Naive thymus-derived CD4-positive, alpha-beta T cell (primary cell): ENCODE data around the gene TIMM22. TPM values are rescaled to one million over a fixed set of nuclear protein-coding genes. Genes with fewer than 3 reads are reported as not detected.

Experiments used
- ATAC-seq: fragments of 150-1000 bp; cut with Tn5 transposase; 2 replicates; pipeline ENCODE4 v1.10.0; 2021; ENCODE audit warnings: mild to moderate bottlenecking, moderate library complexity
- CTCF ChIA-PET: fragments of 350-600 bp; sonication (Branson Sonifier 250); formaldehyde crosslinking; loops from one replicate; lab custom pipeline; 2021; ENCODE audit warnings: antibody characterized with exemption; lab: Charles Lee
- POLR2A ChIA-PET: fragments of 350-600 bp; sonication (Branson Sonifier 250); formaldehyde crosslinking; loops from one replicate; lab custom pipeline; 2021; ENCODE audit warnings: antibody characterized with exemption, inconsistent platforms; lab: Charles Lee
- DNase-seq, 9 donors: peaks; one replicate each; pipeline versions ENCODE4 v3.0.0 to v3.0.0-alpha.2; 2020 to 2022; ENCODE audit warnings: mixed read lengths in 1 of 9
- H3K27ac ChIP-seq: one replicate; pipeline ENCODE4 v1.7.0; 2013; ENCODE audit warnings: mild to moderate bottlenecking, low read depth, low read length, moderate library complexity
- H3K27me3 ChIP-seq, 2 donors: one replicate each; pipeline ENCODE4 v1.7.0; 2013; ENCODE audit warnings: low read length in 2 of 2, mild to moderate bottlenecking in 2 of 2, moderate library complexity in 2 of 2; ENCODE audit not compliant: control insufficient read depth in 2 of 2, insufficient read depth in 2 of 2
- H3K36me3 ChIP-seq, 3 experiments: 1 replicate in 2 of 3; 2 replicates in 1 of 3; pipeline ENCODE4 v1.7.0; 2013; ENCODE audit warnings: low read length in 3 of 3, mild to moderate bottlenecking in 3 of 3, moderate library complexity in 1 of 3; ENCODE audit not compliant: insufficient read depth in 3 of 3, control insufficient read depth in 2 of 3
- H3K4me1 ChIP-seq, 2 donors: one replicate each; pipeline ENCODE4 v1.7.0; 2013; ENCODE audit warnings: low read length in 2 of 2, mild to moderate bottlenecking in 2 of 2, moderate library complexity in 1 of 2; ENCODE audit not compliant: control insufficient read depth in 2 of 2, insufficient read depth in 2 of 2
- H3K4me3 ChIP-seq: 2 replicates; pipeline ENCODE4 v1.7.0; 2013; ENCODE audit warnings: mild to moderate bottlenecking, low read length
- H3K9me3 ChIP-seq, 3 experiments: 1 replicate in 2 of 3; 2 replicates in 1 of 3; pipeline ENCODE4 v1.7.0; 2013; ENCODE audit warnings: low read length in 3 of 3; ENCODE audit not compliant: control insufficient read depth in 2 of 3
- H3K27ac Mint-ChIP-seq, 9 donors: one replicate each; pipeline ENCODE4 v1.8.0; 2020 to 2022; ENCODE audit warnings: mixed read lengths in 9 of 9, mild to moderate bottlenecking in 8 of 9, moderate library complexity in 5 of 9, inconsistent platforms in 2 of 9
- H3K27me3 Mint-ChIP-seq, 5 donors: one replicate each; pipeline ENCODE4 v1.8.0; 2021 to 2022; ENCODE audit warnings: mixed read lengths in 5 of 5, mild to moderate bottlenecking in 1 of 5
- H3K36me3 Mint-ChIP-seq, 5 donors: one replicate each; pipeline ENCODE4 v1.8.0; 2020 to 2022; ENCODE audit warnings: mixed read lengths in 5 of 5, mild to moderate bottlenecking in 3 of 5, inconsistent platforms in 1 of 5
- H3K4me1 Mint-ChIP-seq, 7 donors: one replicate each; pipeline ENCODE4 v1.8.0; 2020 to 2022; ENCODE audit warnings: mixed read lengths in 7 of 7, mild to moderate bottlenecking in 3 of 7, inconsistent platforms in 1 of 7
- H3K4me3 Mint-ChIP-seq, 10 donors: one replicate each; pipeline ENCODE4 v1.8.0; 2020 to 2022; ENCODE audit warnings: mild to moderate bottlenecking in 10 of 10, mixed read lengths in 10 of 10, moderate library complexity in 6 of 10, inconsistent platforms in 2 of 10
- H3K9me3 Mint-ChIP-seq, 11 donors: one replicate each; pipeline ENCODE4 v1.8.0; 2020 to 2022; ENCODE audit warnings: mixed read lengths in 11 of 11, mild to moderate bottlenecking in 4 of 11, inconsistent platforms in 1 of 11, moderate library complexity in 1 of 11
- intact Hi-C, 2 donors: fragments of 100-400 bp; cut with micrococcal nuclease; formaldehyde crosslinking; loops; one replicate each; pipeline ENCODE4 v1.15.1; 2023
- polyA plus RNA-seq, 2 donors: library from polyadenylated mRNA; unstranded; fragments of 300-500 nt; fragmentation: Illumina TruSeq; gene quantifications; one replicate each; pipeline ENCODE4 v1.2.3, GENCODE V29; 2021
- total RNA-seq, 6 experiments: library from RNA in 5 of 6; stranded (reverse) in 5 of 6; gene quantifications; 1 replicate in 5 of 6; 2 replicates in 1 of 6; pipeline ENCODE4 v1.2.3 and lab custom pipeline; 2021 to 2026

The TIMM22 gene
- total and polyA plus RNA-seq, 7 experiments from 2014 or later, result 8.3 to 27.9 (median 13.0) TPM

DNA sequence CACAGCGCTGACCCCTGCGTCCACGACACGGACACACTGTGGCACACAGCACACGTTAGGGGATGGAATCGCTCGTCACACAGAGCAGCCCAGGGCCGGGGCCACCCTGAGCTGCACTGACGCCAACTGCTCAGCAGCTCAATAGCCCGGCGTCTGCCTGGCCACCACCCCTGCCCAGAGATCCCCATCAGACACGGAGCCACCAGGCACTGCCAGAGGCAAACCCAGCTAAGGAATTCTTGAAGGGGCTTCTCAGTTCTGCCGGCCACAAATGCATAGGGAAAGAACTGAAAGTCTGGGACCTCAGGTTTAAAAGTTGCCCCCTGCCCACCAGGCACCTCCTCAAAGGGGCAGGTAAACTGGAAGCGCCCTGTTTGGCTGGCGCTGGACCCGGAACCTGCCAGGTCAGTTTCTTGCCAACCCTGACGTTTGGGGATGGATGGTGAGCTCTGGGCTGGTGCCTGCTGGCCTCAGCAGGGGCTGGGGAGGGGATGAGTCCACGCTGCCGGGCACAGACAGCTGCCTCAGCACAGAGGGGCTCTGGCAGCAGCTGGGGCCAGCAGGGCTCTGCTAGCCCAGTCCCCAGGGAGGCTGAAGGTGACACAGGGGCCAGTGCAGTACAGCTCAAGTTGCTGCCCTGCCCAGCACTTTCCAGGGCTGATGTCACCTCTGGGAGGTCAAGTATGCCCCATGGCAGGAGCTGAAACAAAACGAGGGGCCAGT lies 33.2 kb downstream of the TIMM22 start:
- H3K36me3 Mint-ChIP-seq, result peaks cover 0 to 19% (median 0%) of the 10 kb centered on the region in 5 donors
- ChIA-PET CTCF (no interaction called here), POLR2A (no interaction called here)
- Histone ChIP-seq H3K4me1 (no peaks in the 10 kb centered on the region), H3K9me3 (no peaks in the 10 kb centered on the region), H3K27ac (no peak overlapping the region), H3K36me3 (peaks cover 0 to 48% (median 0%) of the 10 kb centered on the region in 3 experiments), H3K4me3 (no peak overlapping the region), H3K27me3 (no peaks in the 10 kb centered on the region)
- intact Hi-C loops, result no loop called here
- ATAC-seq (no peak), DNase-seq (no peak)
- peaks cover 0 to 8% (median 0%) of the 10 kb centered on the region in 7 donors for H3K4me1 Mint-ChIP-seq
- H3K27me3 Mint-ChIP-seq, result no peaks in the 10 kb centered on the region
- H3K4me3 Mint-ChIP-seq, result no peak overlapping the region
- no peaks in the 10 kb centered on the region for H3K9me3 Mint-ChIP-seq
- peak overlapping the region in 1 of 9 donors; percentile 22 for H3K27ac Mint-ChIP-seq

DNA sequence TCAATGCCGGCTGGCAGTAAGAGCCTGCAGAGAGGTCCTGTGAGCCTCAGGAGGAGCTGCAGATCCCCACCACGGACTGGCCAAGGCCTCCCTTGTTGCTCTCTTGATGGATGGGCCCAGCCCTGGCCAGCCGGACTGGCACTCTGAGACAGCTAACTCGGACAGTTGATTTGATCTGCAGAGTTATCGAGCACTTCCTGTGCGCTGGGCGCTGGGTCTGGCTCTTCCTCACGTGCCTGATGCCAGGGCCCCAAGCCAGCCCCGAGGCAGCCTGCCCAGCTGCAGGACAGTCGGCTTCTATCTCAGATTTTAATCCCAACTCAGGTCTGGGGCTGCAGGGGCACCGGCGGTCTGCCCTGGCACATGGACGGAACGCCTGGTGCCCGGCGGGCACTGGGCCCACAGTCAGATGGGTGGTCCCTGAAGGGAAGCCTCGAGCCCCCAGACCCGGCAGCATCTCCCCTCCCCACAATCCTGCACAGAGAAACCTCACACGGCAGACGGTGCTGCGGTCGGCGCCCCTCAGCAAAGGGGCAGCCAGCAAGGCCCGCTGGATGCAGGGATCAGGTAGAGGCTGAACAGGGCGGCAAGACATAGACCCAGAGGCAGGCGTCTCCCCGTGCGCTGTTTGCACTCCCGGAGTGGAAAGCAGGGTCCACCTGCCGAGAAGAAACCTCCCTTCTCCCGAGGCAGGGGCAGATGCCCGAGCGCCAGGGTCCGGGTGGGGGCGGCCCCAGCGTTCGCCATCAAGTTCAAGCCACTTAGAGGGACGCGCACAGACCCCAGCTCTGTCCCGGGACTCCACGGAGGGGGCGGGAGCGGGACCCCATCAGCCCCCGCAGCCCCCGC lies 34.0 kb downstream of the TIMM22 start:
- CTCF ChIA-PET, result no interaction called here
- Histone ChIP-seq H3K27ac (no peak overlapping the region), H3K36me3 (peaks cover 0 to 48% (median 0%) of the 10 kb centered on the region in 3 experiments), H3K4me1 (no peaks in the 10 kb centered on the region), H3K27me3 (no peaks in the 10 kb centered on the region), H3K4me3 (no peak overlapping the region), H3K9me3 (no peaks in the 10 kb centered on the region)
- intact Hi-C loops, result no loop called here
- POLR2A ChIA-PET, result no interaction called here
- Mint-ChIP-seq H3K27ac (no peak overlapping the region), H3K27me3 (no peaks in the 10 kb centered on the region), H3K4me3 (no peak overlapping the region), H3K36me3 (peaks cover 0 to 12% (median 0%) of the 10 kb centered on the region in 5 donors), H3K9me3 (no peaks in the 10 kb centered on the region), H3K4me1 (peaks cover 0 to 3% (median 0%) of the 10 kb centered on the region in 7 donors)
- no peak for ATAC-seq
- no peak for DNase-seq

DNA sequence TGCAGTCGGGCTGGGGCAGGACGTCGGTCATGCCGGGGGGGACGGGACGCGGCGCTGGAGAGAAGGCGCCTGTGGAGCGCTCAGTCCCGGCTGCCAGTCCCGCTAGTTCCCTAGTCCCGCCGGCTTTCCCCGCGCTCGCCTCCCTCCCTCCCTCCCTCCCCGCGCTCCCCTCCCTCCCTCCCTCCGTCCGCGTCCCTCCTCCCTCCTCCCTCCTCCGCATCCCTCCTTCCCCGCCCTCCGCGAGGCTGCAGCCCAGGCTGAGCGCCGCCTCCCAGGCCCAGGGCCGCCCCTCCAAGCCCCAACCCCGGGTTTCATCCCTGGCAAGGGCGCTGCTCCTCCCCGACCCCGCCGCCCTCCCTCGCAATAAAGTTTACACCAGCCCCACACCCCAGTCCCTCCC lies 34.8 kb downstream of the TIMM22 start:
- Histone ChIP-seq H3K27ac (no peak overlapping the region), H3K4me3 (no peak overlapping the region), H3K36me3 (peaks cover 0 to 42% (median 0%) of the 10 kb centered on the region in 3 experiments), H3K9me3 (no peaks in the 10 kb centered on the region), H3K4me1 (no peaks in the 10 kb centered on the region), H3K27me3 (no peaks in the 10 kb centered on the region)
- intact Hi-C loops, result no loop called here
- no peaks in the 10 kb centered on the region for H3K27me3 Mint-ChIP-seq
- no peaks in the 10 kb centered on the region for H3K9me3 Mint-ChIP-seq
- no peak overlapping the region for H3K4me3 Mint-ChIP-seq
- DNase-seq (no peak), ATAC-seq (no peak)
- H3K4me1 Mint-ChIP-seq, result peaks cover 0 to 7% (median 0%) of the 10 kb centered on the region in 7 donors
- CTCF ChIA-PET, result no interaction called here
- H3K36me3 Mint-ChIP-seq, result peaks cover 0 to 10% (median 0%) of the 10 kb centered on the region in 5 donors
- no peak overlapping the region for H3K27ac Mint-ChIP-seq
- POLR2A ChIA-PET, result no interaction called here

DNA sequence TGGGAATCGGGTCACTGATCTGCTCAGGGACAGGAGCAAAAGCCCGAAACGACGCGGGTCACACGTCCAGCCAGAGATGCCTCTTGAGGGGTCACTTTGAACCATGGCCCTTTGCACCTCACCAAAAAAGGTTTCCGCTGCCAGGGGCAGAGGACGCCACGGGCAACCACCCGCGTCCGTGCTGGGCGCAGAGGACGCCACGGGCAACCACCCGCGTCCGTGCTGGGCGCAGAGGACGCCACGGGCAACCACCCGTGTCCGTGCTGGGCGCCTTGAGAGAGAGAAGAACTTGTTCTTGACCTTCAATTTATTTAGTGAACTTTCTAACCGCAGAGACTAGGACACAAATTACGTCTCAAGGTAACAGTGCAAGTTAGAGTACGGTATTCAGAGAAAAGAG lies 35.5 kb downstream of the TIMM22 start:
- H3K27me3 ChIP-seq, result no peaks in the 10 kb centered on the region
- CTCF ChIA-PET, result no interaction called here
- DNase-seq, result no peak
- Mint-ChIP-seq H3K4me3 (no peak overlapping the region), H3K36me3 (peaks cover 0 to 10% (median 0%) of the 10 kb centered on the region in 5 donors), H3K4me1 (peaks cover 0 to 7% (median 0%) of the 10 kb centered on the region in 7 donors), H3K27ac (no peak overlapping the region), H3K27me3 (no peaks in the 10 kb centered on the region), H3K9me3 (no peaks in the 10 kb centered on the region)
- intact Hi-C loops, result no loop called here
- POLR2A ChIA-PET, result no interaction called here
- H3K27ac ChIP-seq, result no peak overlapping the region
- H3K4me1 ChIP-seq, result no peaks in the 10 kb centered on the region
- H3K4me3 ChIP-seq, result no peak overlapping the region
- no peak for ATAC-seq
- H3K9me3 ChIP-seq, result no peaks in the 10 kb centered on the region
- H3K36me3 ChIP-seq, result peaks cover 0 to 41% (median 0%) of the 10 kb centered on the region in 3 experiments

DNA sequence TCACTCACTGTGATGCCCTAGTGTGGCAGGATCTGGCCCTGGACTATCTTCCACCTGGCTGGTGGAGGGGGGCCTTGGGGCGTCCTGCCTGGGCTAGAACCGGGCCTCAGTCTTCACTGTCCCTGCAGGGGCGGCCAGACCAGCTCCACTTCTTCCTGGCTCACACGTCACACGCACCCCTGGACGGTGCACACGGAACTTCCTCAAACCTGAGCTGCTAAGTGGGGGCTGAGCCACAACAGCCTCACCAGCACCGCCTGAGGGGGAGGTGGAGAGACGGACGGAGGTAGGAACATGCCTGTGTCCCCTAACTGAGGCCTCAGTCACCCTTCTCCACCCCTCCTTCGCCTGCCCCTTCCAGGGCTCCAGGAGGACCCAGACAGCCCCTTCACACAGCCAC lies 36.6 kb downstream of the TIMM22 start:
- Mint-ChIP-seq H3K9me3 (no peaks in the 10 kb centered on the region), H3K36me3 (peaks cover 0 to 10% (median 0%) of the 10 kb centered on the region in 5 donors), H3K27ac (no peak overlapping the region), H3K27me3 (no peaks in the 10 kb centered on the region), H3K4me1 (peaks cover 0 to 7% (median 0%) of the 10 kb centered on the region in 7 donors), H3K4me3 (no peak overlapping the region)
- Histone ChIP-seq H3K36me3 (peaks cover 0 to 47% (median 0%) of the 10 kb centered on the region in 3 experiments), H3K27me3 (no peaks in the 10 kb centered on the region), H3K27ac (no peak overlapping the region), H3K4me3 (no peak overlapping the region), H3K4me1 (no peaks in the 10 kb centered on the region), H3K9me3 (no peaks in the 10 kb centered on the region)
- intact Hi-C loops, result no loop called here
- ChIA-PET CTCF (no interaction called here), POLR2A (interaction anchor here (0.7 kb wide), 1 partner anchor 828 kb away, joined by 4 read pairs; no protein-coding TSS in a partner anchor)
- DNase-seq (no peak), ATAC-seq (no peak)

DNA sequence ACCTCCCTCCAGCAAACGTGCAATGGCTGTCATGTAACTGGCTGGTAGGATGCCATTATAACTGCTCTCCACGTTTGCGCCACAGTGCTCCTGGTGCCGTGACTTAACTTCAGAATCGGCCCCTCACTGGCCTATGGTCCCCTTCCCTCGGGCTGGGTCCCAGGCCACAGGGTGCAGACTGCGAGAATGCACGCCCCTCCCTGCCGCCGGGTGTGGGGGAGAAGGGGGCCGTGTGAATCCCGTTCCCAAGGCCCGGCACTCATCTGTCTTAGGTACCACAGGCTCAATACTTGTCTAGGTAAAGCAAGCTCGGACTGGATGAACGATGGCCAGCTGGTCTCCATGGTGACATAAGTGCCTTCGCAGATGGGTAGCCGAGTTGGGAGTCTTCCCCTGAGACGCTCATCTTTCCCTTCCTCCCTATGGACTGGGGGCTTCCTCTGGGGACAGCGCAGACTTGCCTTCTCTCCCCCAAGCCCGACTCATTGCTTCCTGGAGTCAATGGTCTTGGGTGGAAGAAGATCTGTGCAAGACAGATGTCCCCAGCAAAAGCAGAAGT lies 37.8 kb downstream of the TIMM22 start:
- H3K4me1 Mint-ChIP-seq, result peaks cover 0 to 11% (median 0%) of the 10 kb centered on the region in 7 donors

More for the DNA sequence above, 37.8 kb downstream of the TIMM22 start:
- no peaks in the 10 kb centered on the region for H3K4me1 ChIP-seq
- peaks cover 0 to 10% (median 0%) of the 10 kb centered on the region in 5 donors for H3K36me3 Mint-ChIP-seq
- H3K27ac Mint-ChIP-seq, result no peak overlapping the region
- ATAC-seq (no peak), DNase-seq (no peak)
- intact Hi-C loops, result no loop called here
- H3K27ac ChIP-seq, result no peak overlapping the region
- POLR2A ChIA-PET, result no interaction called here
- H3K27me3 ChIP-seq, result no peaks in the 10 kb centered on the region
- no peaks in the 10 kb centered on the region for H3K9me3 ChIP-seq
- CTCF ChIA-PET, result no interaction called here
- no peak overlapping the region for H3K4me3 ChIP-seq
- peaks cover 0 to 56% (median 0%) of the 10 kb centered on the region in 3 experiments for H3K36me3 ChIP-seq
- no peaks in the 10 kb centered on the region for H3K27me3 Mint-ChIP-seq
- no peak overlapping the region for H3K4me3 Mint-ChIP-seq
- no peaks in the 10 kb centered on the region for H3K9me3 Mint-ChIP-seq
